Measurements from ENCODE around the gene RNF152.

The RNF152 gene

DNA sequence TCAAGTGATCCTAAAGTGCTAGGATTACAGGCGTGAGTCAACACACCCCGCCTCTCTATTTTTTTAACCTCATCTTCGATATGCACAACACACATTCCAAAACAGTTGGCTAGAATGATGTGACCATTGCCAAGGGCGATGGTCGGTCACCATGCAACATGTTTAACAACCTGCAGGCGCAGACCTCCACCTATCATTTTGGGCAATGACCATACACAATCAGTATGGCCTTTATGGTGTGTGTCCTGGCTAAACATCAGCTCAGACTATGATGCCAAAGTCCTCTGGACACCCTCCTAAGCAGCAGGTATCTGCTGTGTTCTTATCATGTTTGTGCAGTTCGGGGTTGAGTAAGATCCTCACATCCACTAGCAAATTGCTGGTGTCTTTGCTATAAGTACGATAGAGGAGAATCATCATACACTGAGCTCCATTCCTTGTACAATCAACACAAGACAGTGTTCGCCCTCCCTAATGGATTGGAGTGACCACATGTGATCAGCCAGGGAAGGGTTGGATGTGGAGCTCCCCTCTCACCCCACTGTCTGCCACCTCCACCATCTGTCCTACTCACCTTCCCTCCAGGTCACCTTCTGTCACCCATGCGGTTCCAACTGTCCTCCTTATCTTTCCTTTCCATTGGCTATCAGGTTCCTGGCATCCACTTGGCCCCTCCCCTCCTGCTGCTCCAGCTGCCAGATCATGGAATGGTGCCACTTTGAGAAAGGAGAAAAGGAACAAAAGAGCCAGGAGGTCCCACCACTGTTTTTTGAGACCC is 7.9 kb upstream of the RNF152 start:
- H3K27ac ChIP-seq (ENCODE audit: extremely low read depth, low read depth, low read length), result no peak overlapping the region
- H3K4me1 ChIP-seq (ENCODE audit: control insufficient read depth, insufficient read depth, low read length), result no peaks in the 10 kb centered on the region
- H3K9me3 ChIP-seq (ENCODE audit: control insufficient read depth, insufficient read depth, low read depth, low read length), result no peaks in the 10 kb centered on the region
- TF ChIP-seq ZNF639 (tag by site-specific recombination; IDR thresholded peaks at IDR 0.05) (no peak), ZNF76 (tag by site-specific recombination; IDR thresholded peaks at IDR 0.05; ENCODE audit: borderline replicate concordance, low read depth) (no peak), ZNF169 (tag by site-specific recombination; IDR thresholded peaks at IDR 0.05) (no peak), ZNF518A (tag by site-specific recombination; conservative IDR thresholded peaks at IDR 0.05; ENCODE audit: low read depth) (no peak), ZNF530 (tag by site-specific recombination; IDR thresholded peaks at IDR 0.05; ENCODE audit: low read depth) (no peak), PRDM1 (tag by site-specific recombination; IDR thresholded peaks at IDR 0.05) (no peak), ZBTB7A (tag by site-specific recombination; IDR thresholded peaks at IDR 0.05; ENCODE audit: low read depth) (no peak), ZNF16 (tag by site-specific recombination; IDR thresholded peaks at IDR 0.05; ENCODE audit: low read depth) (no peak), BCL6B (tag by site-specific recombination; IDR thresholded peaks at IDR 0.05) (no peak), SETDB1 (IDR thresholded peaks at IDR 0.05; ENCODE audit: insufficient read length, low read length) (no peak), ZNF140 (tag by site-specific recombination; IDR thresholded peaks at IDR 0.05) (no peak)
- TF ChIP-seq, protein P1, sequence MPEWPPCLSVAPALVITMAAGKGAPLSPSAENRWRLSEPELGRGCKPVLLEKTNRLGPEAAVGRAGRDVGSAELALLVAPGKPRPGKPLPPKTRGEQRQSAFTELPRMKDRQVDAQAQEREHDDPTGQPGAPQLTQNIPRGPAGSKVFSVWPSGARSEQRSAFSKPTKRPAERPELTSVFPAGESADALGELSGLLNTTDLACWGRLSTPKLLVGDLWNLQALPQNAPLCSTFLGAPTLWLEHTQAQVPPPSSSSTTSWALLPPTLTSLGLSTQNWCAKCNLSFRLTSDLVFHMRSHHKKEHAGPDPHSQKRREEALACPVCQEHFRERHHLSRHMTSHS (tag by site-specific recombination; IDR thresholded peaks at IDR 0.05), result no peak
- TF ChIP-seq, protein P2, sequence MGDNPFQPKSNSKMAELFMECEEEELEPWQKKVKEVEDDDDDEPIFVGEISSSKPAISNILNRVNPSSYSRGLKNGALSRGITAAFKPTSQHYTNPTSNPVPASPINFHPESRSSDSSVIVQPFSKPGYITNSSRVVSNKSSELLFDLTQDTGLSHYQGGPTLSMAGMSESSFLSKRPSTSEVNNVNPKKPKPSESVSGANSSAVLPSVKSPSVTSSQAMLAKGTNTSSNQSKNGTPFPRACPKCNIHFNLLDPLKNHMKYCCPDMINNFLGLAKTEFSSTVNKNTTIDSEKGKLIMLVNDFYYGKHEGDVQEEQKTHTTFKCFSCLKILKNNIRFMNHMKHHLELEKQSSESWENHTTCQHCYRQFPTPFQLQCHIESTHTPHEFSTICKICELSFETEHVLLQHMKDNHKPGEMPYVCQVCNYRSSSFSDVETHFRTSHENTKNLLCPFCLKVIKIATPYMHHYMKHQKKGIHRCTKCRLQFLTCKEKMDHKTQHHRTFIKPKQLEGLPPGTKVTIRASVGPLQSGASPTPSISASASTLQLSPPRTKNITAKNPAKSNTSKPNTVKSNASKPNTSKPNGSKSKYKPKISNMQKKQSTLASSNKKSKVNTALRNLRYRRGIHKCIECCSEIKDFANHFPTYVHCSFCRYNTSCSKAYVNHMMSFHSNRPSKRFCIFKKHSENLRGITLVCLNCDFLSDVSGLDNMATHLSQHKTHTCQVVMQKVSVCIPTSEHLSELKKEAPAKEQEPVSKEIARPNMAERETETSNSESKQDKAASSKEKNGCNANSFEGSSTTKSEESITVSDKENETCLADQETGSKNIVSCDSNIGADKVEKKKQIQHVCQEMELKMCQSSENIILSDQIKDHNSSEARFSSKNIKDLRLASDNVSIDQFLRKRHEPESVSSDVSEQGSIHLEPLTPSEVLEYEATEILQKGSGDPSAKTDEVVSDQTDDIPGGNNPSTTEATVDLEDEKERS (tag by site-specific recombination; IDR thresholded peaks at IDR 0.05), result no peak
- TF ChIP-seq, protein P3, sequence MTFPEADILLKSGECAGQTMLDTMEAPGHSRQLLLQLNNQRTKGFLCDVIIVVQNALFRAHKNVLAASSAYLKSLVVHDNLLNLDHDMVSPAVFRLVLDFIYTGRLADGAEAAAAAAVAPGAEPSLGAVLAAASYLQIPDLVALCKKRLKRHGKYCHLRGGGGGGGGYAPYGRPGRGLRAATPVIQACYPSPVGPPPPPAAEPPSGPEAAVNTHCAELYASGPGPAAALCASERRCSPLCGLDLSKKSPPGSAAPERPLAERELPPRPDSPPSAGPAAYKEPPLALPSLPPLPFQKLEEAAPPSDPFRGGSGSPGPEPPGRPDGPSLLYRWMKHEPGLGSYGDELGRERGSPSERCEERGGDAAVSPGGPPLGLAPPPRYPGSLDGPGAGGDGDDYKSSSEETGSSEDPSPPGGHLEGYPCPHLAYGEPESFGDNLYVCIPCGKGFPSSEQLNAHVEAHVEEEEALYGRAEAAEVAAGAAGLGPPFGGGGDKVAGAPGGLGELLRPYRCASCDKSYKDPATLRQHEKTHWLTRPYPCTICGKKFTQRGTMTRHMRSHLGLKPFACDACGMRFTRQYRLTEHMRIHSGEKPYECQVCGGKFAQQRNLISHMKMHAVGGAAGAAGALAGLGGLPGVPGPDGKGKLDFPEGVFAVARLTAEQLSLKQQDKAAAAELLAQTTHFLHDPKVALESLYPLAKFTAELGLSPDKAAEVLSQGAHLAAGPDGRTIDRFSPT (tag by site-specific recombination; IDR thresholded peaks at IDR 0.05), result no peak
- no peaks in the 10 kb centered on the region for H3K36me3 ChIP-seq (ENCODE audit: control insufficient read depth in 2 of 2, insufficient read depth in 1 of 2, low read length in 2 of 2)
- CTCF ChIA-PET, result interaction anchor here (0.5 to 4.7 kb wide), 23 partner anchors 10 to 566 kb away, joined by 3 to 29 read pairs (median 3); no protein-coding TSS in a partner anchor
- POLR2A ChIA-PET, result no interaction called here
- H3K4me3 ChIP-seq (ENCODE audit: low read depth, low read length), result no peak overlapping the region

All from HEK293 (cell line).